Pancreas (tissue), 10 donors: Measurements from ENCODE around the gene COA5. TPM values are rescaled to one million over a fixed set of nuclear protein-coding genes. Genes with fewer than 3 reads are reported as not detected.

ENCODE experiments used
- ATAC-seq, 4 donors: fragments of 200-7000 bp; cut with Tn5 transposase; one replicate each; pipeline versions ENCODE4 v1.8.0 to v1.9.1; 2020; ENCODE audit warnings: mild to moderate bottlenecking in 4 of 4, moderate library complexity in 4 of 4
- DNase-seq, 6 donors: peaks; one replicate each; pipeline ENCODE4 v3.0.0-alpha.2; 2020
- FAIRE-seq: peaks from 2 replicates; lab custom pipeline; 2012; peaks lifted over from hg19 to GRCh38; lab: Jason Lieb, UNC
- H3K27ac ChIP-seq, 4 donors: fragments of 200-600 bp; sonication (generic); 1 replicate in 3 of 4; 2 replicates in 1 of 4; pipeline versions ENCODE4 v1.5.0 to v1.8.0; 2020
- H3K27me3 ChIP-seq, 4 donors: fragments of 200-600 bp; one replicate each; pipeline ENCODE4 v1.8.0; 2021
- H3K36me3 ChIP-seq, 3 donors: fragments of 200-600 bp; sonication (generic) in 1 of 3; one replicate each; pipeline versions ENCODE4 v1.5.0 to v1.8.0; 2020 to 2021
- H3K4me1 ChIP-seq, 3 donors: fragments of 200-600 bp; one replicate each; pipeline ENCODE4 v1.8.0; 2021
- H3K4me3 ChIP-seq, 4 donors: fragments of 200-600 bp; sonication (generic) in 2 of 4; one replicate each; pipeline versions ENCODE4 v1.5.0 to v1.8.0; 2020 to 2021
- H3K9me3 ChIP-seq, 4 donors: fragments of 200-600 bp; one replicate each; pipeline ENCODE4 v1.8.0; 2021
- WGBS, 2 donors: extraction: QIAGEN DNeasy Blood & Tissue Kit; methylation state at CpG; one replicate each; pipeline ENCODE4 v1.1.7; 2013; 5-methylcytosine and 5-hydroxymethylcytosine counted together
- intact Hi-C, 3 donors: fragments of 100-400 bp; cut with DNase I; formaldehyde crosslinking; loops; one replicate each; pipeline versions ENCODE4 v1.11.1 to v1.14.2; 2022
- polyA plus RNA-seq, 2 donors: library from polyadenylated mRNA; stranded (reverse); fragments of 200-250 nt; gene quantifications; one replicate each; pipeline ENCODE4 v1.2.3, GENCODE V29; 2013
- total RNA-seq, 6 donors: library from RNA; stranded (reverse); fragmentation: NEBNext Ultra II Directional in 4 of 6; extraction: Animal tissue kit (Norgen Biotek cat#: 25700) in 4 of 6; gene quantifications; one replicate each; pipeline versions ENCODE4 v1.2.1 to v1.2.4, GENCODE V29; 2021 to 2023
- TF ChIP-seq, protein P1 (sequence below), 4 donors: fragments of 200-600 bp; sonication (generic) in 3 of 4; IDR thresholded peaks; one replicate each; pipeline versions ENCODE4 v1.5.0 to v1.8.0; 2021; ENCODE audit warnings: antibody characterized with exemption in 4 of 4
- donor health status: healthy with polysubstance abuse.
- donor health status: DM: no; HTN: no; CAD: no; lungs with moderate emphysema.
- donor health status: DM: no; HTN: no; CAD: no.
- donor health status: control.
- donor health status: control.
- donor health status: Bipolar disorder and iron deficiency.
- donor health status: DM: yes; HTN: yes; CAD: no.
- donor health status: DM: no; HTN: no; CAD: no.
- donor health status: DM: no; HTN: no; CAD: no.
- donor health status: DM: yes; HTN: yes; CAD: no.

COA5 gene
- total and polyA plus RNA-seq, 8 donors, result 9.3 to 41.0 (median 12.5) TPM

DNA sequence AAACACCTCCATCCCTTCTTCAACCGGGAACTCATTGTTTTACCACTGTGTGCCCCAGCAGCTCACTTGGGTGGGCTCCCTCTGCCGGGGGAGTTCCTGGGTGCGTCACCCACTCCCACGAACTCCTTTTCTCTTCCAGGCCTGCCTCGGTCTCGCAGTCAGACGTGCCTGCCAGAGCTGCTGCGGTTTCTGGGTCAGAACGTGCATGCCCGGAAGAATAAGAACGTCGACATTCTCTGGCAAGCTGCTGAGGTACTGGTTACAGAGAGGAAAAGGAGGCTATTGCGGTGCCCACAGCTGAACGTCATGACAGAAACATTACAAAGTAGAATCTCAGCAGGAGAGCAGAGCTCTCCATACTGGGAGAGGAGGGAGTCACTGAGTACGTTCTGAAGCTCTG lies 35.6 kb downstream of the COA5 start:
- intact Hi-C loops, result no loop called here
- Histone ChIP-seq H3K36me3 (no peaks in the 10 kb centered on the region), H3K9me3 (no peaks in the 10 kb centered on the region), H3K4me1 (no peaks in the 10 kb centered on the region), H3K27me3 (no peaks in the 10 kb centered on the region), H3K4me3 (no peak overlapping the region), H3K27ac (no peak overlapping the region)
- 87 to 91% methylated on average over 15 of the region's 15 CpGs for WGBS, 2 donors
- FAIRE-seq (no peak), DNase-seq (no peak), ATAC-seq (no peak)
- TF ChIP-seq, protein P1, sequence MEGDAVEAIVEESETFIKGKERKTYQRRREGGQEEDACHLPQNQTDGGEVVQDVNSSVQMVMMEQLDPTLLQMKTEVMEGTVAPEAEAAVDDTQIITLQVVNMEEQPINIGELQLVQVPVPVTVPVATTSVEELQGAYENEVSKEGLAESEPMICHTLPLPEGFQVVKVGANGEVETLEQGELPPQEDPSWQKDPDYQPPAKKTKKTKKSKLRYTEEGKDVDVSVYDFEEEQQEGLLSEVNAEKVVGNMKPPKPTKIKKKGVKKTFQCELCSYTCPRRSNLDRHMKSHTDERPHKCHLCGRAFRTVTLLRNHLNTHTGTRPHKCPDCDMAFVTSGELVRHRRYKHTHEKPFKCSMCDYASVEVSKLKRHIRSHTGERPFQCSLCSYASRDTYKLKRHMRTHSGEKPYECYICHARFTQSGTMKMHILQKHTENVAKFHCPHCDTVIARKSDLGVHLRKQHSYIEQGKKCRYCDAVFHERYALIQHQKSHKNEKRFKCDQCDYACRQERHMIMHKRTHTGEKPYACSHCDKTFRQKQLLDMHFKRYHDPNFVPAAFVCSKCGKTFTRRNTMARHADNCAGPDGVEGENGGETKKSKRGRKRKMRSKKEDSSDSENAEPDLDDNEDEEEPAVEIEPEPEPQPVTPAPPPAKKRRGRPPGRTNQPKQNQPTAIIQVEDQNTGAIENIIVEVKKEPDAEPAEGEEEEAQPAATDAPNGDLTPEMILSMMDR (IDR thresholded peaks at IDR 0.05), result no peak

DNA sequence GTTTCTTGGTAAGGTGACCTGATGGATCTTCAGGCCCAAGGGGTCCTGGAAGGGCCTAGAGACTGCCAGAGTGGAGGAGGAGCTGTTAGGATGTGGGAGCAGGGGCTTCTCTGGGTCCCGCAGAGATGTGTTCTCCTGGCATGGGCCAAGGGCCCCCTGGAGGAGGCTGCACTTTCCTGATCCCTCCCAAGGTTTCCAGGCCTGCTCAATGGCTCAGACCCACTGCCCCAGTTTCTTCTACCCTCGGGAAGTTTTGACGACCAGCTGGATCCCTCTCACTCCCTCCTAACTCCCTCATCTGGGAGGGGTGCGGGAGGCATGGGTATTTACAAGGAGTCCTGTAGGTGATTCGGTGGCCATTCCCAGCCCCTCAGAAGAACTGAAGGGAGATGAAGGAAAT lies 36.1 kb downstream of the COA5 start:
- no peak for DNase-seq
- TF ChIP-seq, protein P1 (IDR thresholded peaks at IDR 0.05), result no peak
- Histone ChIP-seq H3K27me3 (no peaks in the 10 kb centered on the region), H3K4me1 (no peaks in the 10 kb centered on the region), H3K27ac (no peak overlapping the region), H3K9me3 (no peaks in the 10 kb centered on the region), H3K4me3 (no peak overlapping the region), H3K36me3 (no peaks in the 10 kb centered on the region)
- intact Hi-C loops, result no loop called here
- no peak for ATAC-seq
- no peak for FAIRE-seq
- WGBS, 2 donors, result 81% methylated on average over 5 of the region's 5 CpGs

DNA sequence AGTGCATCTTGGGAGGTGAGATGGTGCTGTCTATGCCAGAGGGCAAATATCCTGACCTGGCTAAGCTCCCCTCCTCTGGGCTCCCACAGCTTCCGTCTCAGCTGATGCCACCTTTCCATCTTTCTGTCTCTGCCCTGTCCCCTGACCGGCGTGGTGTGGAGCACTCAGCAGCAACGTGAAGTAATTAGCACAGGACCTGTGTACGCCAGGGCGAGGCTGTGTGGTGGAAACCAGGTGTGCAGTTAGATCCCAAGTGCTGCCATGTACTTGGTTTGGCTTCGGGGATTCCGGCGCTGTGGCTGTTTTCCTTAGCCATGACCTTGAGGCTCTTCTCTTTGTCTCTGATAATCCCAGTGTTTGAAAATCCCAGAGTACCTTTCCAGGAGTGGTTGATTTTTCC lies 36.5 kb downstream of the COA5 start:
- Histone ChIP-seq H3K4me1 (no peaks in the 10 kb centered on the region), H3K9me3 (no peaks in the 10 kb centered on the region), H3K4me3 (no peak overlapping the region), H3K27ac (no peak overlapping the region), H3K36me3 (no peaks in the 10 kb centered on the region), H3K27me3 (no peaks in the 10 kb centered on the region)
- intact Hi-C loops, result no loop called here
- TF ChIP-seq, protein P1 (IDR thresholded peaks at IDR 0.05), result no peak
- 86 to 88% methylated on average over 9 of the region's 9 CpGs for WGBS, 2 donors
- ATAC-seq, result no peak
- DNase-seq, result no peak
- no peak for FAIRE-seq

DNA sequence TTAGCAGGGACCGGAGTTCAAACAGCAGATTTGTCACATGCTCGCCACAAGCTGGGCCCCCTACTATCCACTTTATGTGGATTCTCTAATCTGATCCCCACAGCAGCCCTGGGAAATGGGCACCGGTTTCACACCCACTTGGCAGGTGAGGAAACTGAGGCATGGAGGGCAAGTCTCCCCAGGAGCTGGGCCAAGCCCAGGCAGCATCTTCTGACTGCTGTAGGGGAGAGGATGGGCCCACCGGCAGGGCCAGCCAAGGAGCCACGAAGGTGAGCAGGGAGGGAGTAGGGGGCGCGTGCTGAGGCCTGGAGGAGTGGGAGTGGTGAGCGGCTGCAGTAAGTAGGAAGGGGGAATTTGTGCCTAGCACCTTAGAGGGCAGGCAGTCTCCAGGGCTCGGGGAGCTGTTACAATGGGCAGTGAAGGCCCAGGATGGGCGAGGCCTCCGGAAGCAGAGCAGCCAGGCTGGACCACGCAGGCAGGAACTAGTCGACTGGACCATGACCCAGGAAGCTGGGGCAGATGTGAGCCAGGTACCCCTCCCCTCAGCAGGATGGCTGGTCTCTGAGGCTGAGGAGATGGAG lies 37.1 kb downstream of the COA5 start:
- WGBS, 2 donors, result 91 to 92% methylated on average over 13 of the region's 13 CpGs
- Histone ChIP-seq H3K4me3 (no peak overlapping the region), H3K27me3 (no peaks in the 10 kb centered on the region), H3K36me3 (peaks cover 0 to 4% (median 0%) of the 10 kb centered on the region in 3 donors), H3K4me1 (no peaks in the 10 kb centered on the region), H3K27ac (no peak overlapping the region), H3K9me3 (no peaks in the 10 kb centered on the region)
- ATAC-seq (no peak), DNase-seq (no peak), FAIRE-seq (no peak)
- intact Hi-C loops, result no loop called here
- TF ChIP-seq, protein P1 (IDR thresholded peaks at IDR 0.05), result no peak

DNA sequence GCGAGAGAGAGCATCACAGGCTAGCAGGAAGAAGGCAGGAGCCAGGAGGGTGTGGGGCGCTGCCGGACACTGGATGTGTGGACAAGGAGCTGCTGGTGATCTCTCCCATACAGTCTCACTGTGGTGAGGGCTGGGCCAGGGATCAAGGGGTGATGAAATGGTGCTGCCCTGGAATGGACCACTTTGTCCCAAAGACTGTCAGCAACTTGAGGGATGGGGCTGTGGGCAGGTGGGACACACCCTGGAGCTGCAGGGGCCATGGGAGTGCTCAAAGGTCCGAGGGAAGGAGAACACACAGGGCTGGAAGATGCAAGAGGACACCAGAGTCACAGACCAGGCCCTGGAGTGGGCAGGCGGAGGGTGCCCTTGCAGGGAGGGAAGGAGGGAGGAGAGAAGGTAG lies 38.0 kb downstream of the COA5 start:
- Histone ChIP-seq H3K27me3 (no peaks in the 10 kb centered on the region), H3K36me3 (peaks cover 0 to 12% (median 0%) of the 10 kb centered on the region in 3 donors), H3K27ac (no peak overlapping the region), H3K4me1 (no peaks in the 10 kb centered on the region), H3K9me3 (no peaks in the 10 kb centered on the region), H3K4me3 (no peak overlapping the region)
- TF ChIP-seq, protein P1 (IDR thresholded peaks at IDR 0.05), result no peak
- FAIRE-seq (no peak), DNase-seq (no peak), ATAC-seq (no peak)
- intact Hi-C loops, result no loop called here
- WGBS, 2 donors, result 90% methylated on average over 5 of the region's 5 CpGs
